Colonic mucosa (tissue), 4 donors: Measurements from ENCODE around the gene LRP1B. TPM values are rescaled to one million over a fixed set of nuclear protein-coding genes. Genes with fewer than 3 reads are reported as not detected.

Source experiments
- DNase-seq: peaks from one replicate; pipeline ENCODE4 v3.0.0-alpha.2; 2020
- H3K27ac ChIP-seq: fragments of 200-600 bp; one replicate; pipeline ENCODE4 v1.8.0; 2021
- H3K27me3 ChIP-seq: fragments of 200-600 bp; one replicate; pipeline ENCODE4 v1.8.0; 2021
- H3K36me3 ChIP-seq: fragments of 200-600 bp; one replicate; pipeline ENCODE4 v1.8.0; 2021
- H3K4me1 ChIP-seq: fragments of 200-600 bp; one replicate; pipeline ENCODE4 v1.8.0; 2021; ENCODE audit warnings: mild to moderate bottlenecking
- H3K4me3 ChIP-seq: fragments of 200-600 bp; one replicate; pipeline ENCODE4 v1.8.0; 2021
- H3K9ac ChIP-seq, 2 donors: one replicate each; pipeline ENCODE4 v1.7.0; 2013; ENCODE audit warnings: control low read depth in 2 of 2, low read depth in 2 of 2, low read length in 2 of 2
- H3K9me3 ChIP-seq: fragments of 200-600 bp; one replicate; pipeline ENCODE4 v1.8.0; 2021
- CTCF ChIP-seq: fragments of 200-600 bp; IDR thresholded peaks from one replicate; pipeline ENCODE4 v1.8.0; 2022; ENCODE audit warnings: antibody characterized with exemption, mild to moderate bottlenecking
- intact Hi-C: fragments of 100-400 bp; cut with DNase I; formaldehyde crosslinking; loops from one replicate; pipeline ENCODE4 v1.14.1; 2022
- total RNA-seq, 2 donors: library from RNA; stranded (reverse); fragmentation: NEBNext Ultra II Directional in 1 of 2; extraction: Animal tissue kit (Norgen Biotek cat#: 25700) in 1 of 2; gene quantifications; one replicate each; pipeline ENCODE4 v1.2.1, GENCODE V29; 2021
- donor health status: healthy.
- donor health status: DM: no; HTN: no; CAD: no.
- donor health status: DM: no; HTN: no; CAD: no.

Gene LRP1B
- total RNA-seq, 2 donors from 2014 or later: 0.10 to 0.19 TPM

GRCh38 chr2:141810148-141810547 lies 320.7 kb downstream of the LRP1B start:
- Histone ChIP-seq H3K27me3 (no peaks in the 10 kb centered on the region), H3K36me3 (no peaks in the 10 kb centered on the region), H3K4me1 (no peaks in the 10 kb centered on the region), H3K9ac (no peak overlapping the region), H3K27ac (no peak overlapping the region), H3K4me3 (no peak overlapping the region), H3K9me3 (no peaks in the 10 kb centered on the region)
- intact Hi-C loops: no loop called here
- no peak for TF ChIP-seq CTCF
- DNase-seq: no peak

DNA sequence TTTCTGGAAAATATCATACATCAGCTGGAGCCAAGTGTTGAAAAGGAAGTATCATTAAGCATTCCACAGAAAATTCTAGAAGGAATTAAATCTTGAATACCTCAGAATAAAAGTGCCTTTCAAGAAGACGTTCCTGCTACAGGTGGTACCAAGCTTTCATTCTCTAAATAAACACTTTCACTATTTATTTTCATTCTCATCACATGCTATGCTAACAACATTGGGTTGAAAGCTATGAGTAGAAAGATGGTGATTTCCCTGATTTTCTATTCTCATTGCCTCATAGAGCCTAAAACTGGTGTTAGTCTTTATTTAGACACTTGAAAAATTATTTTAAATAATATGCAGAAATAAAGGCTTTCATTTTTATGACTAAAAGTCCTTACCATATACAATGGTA lies 324.7 kb downstream of the LRP1B start:
- intact Hi-C loops: no loop called here
- H3K9ac ChIP-seq: no peak overlapping the region
- H3K27me3 ChIP-seq: no peaks in the 10 kb centered on the region
- H3K27ac ChIP-seq: no peak overlapping the region
- no peak overlapping the region for H3K4me3 ChIP-seq
- no peak for TF ChIP-seq CTCF
- H3K36me3 ChIP-seq: no peaks in the 10 kb centered on the region
- no peaks in the 10 kb centered on the region for H3K4me1 ChIP-seq
- no peak for DNase-seq
- H3K9me3 ChIP-seq: no peaks in the 10 kb centered on the region

DNA sequence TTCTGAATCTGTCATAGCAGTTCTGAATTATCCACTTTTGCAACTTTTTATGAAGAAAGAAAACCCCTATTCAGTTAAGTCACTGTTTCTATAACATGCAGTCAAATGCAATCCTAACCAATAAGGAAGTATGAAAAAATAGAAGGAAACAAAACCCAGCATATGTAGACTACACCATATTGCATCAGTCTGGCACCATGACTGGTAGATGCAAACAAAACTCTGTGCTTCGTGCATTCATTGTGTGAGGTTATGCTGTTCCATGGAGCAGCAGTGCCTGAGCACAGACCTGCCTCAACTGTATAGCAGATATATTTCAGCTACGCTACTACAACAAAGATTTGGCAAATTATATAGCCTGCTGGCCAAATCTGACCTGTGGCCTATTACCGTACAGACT lies 325.5 kb downstream of the LRP1B start:
- Histone ChIP-seq H3K27me3 (no peaks in the 10 kb centered on the region), H3K36me3 (no peaks in the 10 kb centered on the region), H3K4me1 (no peaks in the 10 kb centered on the region), H3K27ac (no peak overlapping the region), H3K9ac (no peak overlapping the region), H3K4me3 (no peak overlapping the region), H3K9me3 (no peaks in the 10 kb centered on the region)
- no peak for DNase-seq
- intact Hi-C loops: no loop called here
- no peak for TF ChIP-seq CTCF

GRCh38 chr2:141796449-141796848 lies 334.4 kb downstream of the LRP1B start:
- Histone ChIP-seq H3K4me1 (no peaks in the 10 kb centered on the region), H3K36me3 (no peaks in the 10 kb centered on the region), H3K4me3 (no peak overlapping the region), H3K27ac (no peak overlapping the region), H3K9ac (no peak overlapping the region), H3K27me3 (no peaks in the 10 kb centered on the region), H3K9me3 (no peaks in the 10 kb centered on the region)
- TF ChIP-seq CTCF: no peak
- intact Hi-C loops: no loop called here
- no peak for DNase-seq

DNA sequence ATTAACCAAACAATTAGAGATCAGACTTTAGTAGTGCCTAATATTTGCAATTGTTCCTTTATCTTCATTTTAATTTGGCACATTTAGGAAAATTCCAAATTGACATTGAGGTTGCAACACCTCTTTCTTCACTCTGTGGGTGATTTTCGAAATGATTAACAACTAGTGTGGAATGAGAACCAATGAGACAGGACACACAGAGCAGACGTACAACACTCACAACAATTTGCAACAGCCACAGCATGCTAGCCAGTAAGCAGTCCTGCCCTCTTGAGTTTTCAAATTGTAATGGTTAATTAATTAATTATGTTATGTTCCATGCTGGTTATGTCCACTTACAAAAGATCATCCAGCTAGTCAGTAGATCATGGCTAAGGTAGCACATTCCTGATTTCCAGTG lies 339.3 kb downstream of the LRP1B start:
- Histone ChIP-seq H3K4me3 (no peak overlapping the region), H3K27ac (no peak overlapping the region), H3K36me3 (no peaks in the 10 kb centered on the region), H3K9ac (no peak overlapping the region), H3K27me3 (no peaks in the 10 kb centered on the region), H3K9me3 (no peaks in the 10 kb centered on the region), H3K4me1 (no peaks in the 10 kb centered on the region)
- TF ChIP-seq CTCF: no peak
- no peak for DNase-seq
- intact Hi-C loops: no loop called here

DNA sequence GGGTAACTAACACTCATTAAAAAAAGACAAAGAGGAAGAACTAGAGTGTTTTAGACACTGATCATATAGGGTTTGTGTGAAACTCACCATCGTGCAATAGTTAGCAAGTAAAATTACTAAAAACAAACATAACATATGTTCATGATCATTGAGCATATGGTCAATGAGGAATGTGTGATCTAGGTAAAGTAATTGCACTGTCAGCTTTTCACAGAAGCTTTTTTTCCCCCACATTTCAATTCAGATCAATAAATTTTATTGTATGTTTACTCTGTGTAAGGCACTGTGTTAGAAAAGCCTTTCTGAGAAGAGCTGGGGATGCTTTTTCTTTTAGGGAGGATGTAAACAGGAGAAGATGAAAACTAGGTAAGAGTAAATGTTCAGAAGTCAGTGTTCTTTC lies 348.2 kb downstream of the LRP1B start:
- intact Hi-C loops: no loop called here
- TF ChIP-seq CTCF: no peak
- DNase-seq: no peak
- Histone ChIP-seq H3K4me3 (no peak overlapping the region), H3K4me1 (no peaks in the 10 kb centered on the region), H3K36me3 (no peaks in the 10 kb centered on the region), H3K27ac (no peak overlapping the region), H3K9me3 (no peaks in the 10 kb centered on the region), H3K9ac (no peak overlapping the region), H3K27me3 (no peaks in the 10 kb centered on the region)
